NCI-H69 (cell line): ENCODE measurements around the gene GID8.
"Not testable (repeated sequence)": the region's sequence is repeated elsewhere in the genome, so short reads cannot be mapped to it uniquely, and the experiment has no call there.

Source experiments
- DNase-seq: peaks from one replicate; lab custom pipeline; 2025; lab: John Stamatoyannopoulos, UW

Gene GID8

DNA sequence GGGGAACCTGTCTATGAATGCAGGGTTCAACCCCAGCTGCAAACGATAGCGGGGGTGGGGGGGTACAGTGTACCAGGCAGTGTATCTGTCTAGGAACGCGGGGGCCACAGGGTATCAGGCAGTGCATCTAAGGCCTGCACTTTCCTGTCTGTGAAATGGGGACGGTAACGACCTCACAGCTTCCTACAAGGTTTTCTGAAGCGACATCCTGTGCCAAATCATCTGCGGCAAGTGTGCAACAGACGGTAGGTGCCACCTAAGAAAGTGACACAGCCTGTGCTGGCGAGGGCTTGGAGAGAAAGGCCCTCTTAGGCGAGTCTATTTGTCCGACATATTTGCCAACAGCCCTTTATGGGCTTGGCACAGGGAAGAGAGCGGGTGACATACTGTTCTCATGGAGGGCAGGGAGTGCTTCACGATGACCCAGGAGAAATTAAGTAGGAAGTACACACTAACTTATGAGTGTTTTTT, 15.5 kb upstream of the GID8 start:
- no peak for DNase-seq

DNA sequence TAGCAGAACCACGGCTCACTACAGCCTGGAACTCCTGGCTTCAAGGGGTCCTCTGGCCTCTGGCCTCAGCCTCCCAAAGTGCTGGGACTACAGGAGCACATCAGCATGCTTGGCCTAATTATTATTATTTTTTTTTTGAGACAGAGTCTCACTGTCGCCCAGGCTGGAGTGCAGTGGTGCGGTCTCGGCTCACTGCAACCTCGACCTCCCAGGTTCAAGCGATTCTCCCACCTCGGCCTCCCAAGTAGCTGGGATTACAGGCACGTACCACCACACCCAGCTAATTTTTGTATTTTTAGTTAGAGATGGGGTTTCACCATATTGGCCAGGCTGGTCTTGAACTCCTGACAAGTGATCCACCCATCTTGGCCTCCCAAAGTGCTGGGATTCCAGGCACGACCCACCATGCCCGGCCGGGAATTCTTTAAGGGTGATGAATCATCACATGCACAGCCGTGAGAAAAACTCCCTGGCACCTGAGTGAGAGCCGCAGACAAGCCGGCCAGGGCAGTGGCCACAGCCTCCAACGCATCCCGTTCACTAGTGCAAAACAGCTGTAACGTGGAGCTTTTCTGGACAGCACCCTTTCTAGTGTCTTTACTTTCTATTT, 14.8 kb upstream of the GID8 start:
- not testable (repeated sequence) for DNase-seq

DNA sequence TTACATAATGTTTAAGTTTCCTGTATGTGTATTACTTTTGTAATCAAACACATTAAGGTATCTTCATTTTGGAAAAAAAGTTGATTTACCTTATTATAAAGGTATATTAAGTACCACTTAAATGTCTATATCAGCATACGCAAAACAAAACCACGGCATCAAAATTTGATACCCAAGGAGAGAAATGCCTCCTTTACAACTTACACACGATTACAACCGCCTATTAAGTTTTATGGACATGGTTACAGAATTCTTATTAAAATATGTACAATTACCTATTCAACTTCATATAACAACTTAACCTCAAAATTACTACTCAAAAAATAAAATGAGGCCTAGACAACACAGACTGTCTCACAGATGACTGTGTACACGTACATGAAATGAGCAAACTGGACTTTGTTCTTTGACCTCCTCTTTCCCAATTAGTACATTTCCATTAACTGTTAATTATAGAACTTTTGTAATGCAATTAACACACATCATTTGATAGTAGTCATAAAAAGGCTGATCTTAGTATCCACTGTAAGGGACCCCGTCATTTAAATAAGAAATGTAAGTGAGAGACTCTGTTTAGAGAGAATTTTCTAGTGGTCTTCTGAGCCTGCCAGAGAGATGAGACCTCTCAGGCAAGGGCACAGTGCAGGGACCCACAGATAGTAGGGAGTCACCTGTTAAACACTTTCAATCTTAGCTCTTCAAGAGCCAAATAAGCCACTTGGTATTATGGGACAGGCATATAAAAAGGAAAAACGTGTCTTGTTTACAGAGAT, 14.1 kb upstream of the GID8 start:
- DNase-seq: no peak

DNA sequence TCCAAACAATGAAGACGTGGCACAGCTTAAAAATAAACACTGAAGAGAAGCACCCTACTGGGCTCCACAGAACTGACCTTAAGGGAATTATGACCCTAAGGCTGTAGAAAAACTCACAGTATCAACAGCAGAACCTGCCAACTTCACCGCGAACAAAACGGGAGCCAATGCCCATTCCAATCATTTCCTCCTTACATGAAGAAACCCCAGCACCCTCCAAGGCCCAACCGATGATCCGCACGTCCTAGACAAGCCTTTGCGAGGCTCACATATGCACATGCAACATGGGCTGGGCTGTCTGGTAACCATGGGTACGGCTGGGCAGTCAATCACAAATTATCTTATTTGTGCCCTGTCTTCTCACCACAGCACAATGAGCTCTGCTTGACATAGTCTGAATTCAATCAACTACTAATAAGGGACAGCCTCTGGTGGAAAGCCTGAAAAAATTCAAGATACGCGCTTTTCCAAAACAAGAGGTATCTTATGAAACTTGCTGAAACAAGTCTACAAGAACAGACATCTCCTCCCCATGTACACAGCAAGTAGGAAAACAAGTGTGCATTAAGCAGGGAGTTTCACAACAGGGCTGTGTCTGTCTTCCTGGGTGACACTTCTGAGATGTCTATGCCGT, 13.4 kb upstream of the GID8 start:
- peak; percentile 29 for DNase-seq

DNA sequence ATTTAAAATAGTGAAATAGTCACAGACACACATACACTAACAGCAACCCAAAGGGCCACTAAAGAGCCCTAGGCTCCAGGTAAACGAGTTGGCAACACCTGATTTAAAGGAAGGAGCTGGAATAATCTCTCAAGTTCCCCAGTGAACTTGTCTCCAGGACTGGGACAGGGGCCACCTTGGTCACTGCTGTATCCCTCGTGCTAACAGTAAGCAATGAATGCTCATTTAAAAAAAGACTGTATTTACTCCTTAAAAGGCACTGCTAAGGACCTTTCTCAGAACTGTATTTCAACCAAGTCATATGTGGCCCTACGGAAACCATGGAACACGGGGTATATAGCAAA, 12.9 kb upstream of the GID8 start:
- no peak for DNase-seq

DNA sequence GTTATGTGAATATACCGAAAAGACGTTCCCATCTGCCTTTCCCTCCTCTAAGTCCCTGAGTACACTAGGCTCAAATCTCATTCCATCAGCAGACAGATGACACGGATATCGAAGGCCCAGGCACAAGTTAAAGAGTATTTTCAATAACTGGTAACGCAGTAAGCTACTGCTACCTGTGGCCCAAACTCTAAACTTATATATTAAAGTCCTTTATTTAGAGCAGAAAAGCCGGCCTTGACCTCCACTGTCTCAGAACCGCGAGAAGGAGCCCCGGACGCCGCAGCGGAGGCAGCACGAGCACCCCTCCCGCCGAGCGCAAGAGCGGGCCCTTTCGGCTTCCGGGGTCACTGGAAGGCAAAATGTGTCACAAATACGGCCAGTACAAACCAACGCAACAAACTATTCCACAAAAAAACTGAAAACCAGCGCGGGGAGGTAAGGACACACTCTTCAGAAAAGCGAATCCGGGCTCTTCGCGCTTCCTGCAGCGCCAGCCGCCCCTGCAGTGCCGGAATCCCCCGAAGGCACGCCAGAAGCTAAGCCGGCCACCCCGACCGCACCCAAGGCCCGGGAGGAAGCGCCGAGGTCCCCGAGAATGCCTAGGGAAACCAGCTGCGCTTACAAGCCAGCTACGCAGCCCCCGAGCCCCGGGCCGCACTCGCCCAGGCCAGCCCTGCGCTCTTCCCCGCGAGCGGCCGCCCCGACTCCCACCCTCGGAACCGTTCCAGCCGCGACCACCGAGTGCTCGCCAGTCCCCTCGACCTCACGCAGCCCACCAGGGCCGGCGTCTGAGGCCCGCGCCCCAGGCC, 12.3 kb upstream of the GID8 start:
- peak; percentile 40 for DNase-seq

DNA sequence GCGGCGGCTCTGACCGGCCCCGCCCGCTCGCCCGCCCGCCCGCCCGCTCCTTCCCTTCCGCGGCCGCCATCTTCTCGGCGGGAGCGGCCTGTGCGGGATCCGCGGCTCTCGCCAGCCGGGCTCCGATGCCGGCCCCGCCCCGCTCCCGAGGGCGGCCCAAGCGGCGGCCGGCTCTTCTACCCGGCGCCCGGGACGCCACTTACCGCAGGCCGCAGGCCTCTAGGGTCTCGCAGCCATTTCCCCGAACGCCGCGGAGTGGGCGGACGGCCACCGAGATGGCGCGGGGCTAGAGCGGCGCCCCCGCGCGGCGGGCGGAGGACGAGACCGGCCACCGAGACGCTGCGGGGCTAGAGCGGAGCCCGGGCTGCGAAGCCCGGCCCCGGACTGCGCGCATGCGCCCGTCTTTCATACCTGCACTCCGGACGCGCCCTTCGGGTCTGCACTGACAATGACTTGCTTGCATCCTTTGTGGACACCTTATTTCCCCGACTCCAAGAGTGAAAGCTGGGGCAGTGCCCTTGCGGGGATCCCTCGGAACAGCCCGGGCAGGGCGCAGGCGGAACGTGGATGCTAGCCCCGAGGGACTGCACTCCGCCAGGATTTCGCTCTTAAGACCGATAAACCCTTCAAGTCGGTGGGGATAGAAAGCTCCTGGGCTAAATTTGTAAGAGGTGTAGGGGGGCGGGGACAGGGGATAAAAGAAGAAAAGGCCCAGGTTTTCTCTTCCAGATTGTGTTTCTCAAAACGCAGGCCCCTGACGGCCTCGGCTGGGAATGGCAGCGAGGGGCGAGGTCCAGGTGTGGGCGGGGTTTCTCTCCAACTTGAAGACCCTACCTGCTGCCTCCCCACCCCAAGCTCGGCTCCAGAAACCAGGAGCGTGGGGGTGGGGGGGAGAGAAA, 11.5 kb upstream of the GID8 start, which contains the start of gene DIDO1:
Gene DIDO1, minus strand, starts transcription at position 277 of the 899 bp plus-strand sequence.
- DNase-seq: peak; percentile 89

DNA sequence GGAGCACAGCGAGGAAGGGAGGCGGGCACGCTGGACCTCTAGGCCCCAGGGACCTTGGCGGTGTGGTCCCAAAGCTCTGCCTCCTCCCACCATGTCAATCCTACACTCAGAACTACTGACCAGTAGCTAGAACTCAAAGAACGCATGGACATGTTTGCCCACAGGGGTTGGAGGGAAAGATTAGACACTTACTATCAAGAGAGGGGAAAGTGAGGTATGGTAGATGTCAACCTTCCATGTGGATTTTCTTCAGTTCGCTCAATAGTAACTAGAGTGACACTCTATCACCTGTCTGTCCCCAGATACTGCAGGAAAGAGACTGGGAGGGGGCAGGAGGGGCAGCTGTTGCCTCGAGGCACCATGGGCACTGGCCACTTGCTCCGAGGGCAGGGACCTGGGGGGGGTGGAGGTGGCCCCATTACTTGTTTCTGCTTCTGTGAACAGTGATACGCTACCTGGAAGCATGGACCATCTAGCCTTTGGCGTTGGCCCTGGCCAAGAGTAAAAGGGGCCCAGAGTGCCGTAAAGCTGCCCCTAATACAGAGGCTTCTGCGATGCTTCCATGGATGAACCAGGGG, 10.7 kb upstream of the GID8 start:
- no peak for DNase-seq

DNA sequence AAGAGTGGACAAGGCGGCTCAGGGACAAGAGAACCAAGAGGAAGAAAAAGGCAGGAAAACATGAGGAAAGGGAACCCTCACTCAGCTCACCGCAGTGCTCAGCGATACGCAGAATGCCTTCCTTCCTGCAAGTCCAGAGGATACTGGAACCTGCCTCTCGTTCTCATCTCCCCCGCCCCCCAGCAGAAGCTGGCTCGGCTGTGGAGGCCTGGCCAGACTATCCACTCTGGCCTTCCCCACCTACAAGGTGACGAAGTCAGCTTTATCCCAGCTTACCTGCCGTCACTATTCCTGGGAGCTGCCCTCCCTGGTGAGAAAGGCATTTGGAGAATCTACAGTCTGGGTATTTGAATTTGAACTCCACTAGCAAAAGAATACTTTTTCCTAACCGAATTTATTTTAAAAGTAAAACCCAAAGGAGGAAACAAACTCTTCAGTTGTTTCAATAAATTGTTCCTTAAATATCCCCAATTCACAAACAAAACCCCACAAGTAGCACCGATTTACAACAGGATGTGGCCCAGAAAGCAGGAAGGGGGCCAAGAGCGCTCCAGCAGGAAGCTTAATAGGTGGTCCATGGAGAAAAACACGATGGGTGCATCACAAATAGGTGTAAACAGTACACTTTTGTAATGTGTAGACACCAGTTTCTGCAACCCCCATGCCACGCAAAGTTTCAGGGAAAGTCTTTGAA, 9.6 kb upstream of the GID8 start:
- DNase-seq: no peak

DNA sequence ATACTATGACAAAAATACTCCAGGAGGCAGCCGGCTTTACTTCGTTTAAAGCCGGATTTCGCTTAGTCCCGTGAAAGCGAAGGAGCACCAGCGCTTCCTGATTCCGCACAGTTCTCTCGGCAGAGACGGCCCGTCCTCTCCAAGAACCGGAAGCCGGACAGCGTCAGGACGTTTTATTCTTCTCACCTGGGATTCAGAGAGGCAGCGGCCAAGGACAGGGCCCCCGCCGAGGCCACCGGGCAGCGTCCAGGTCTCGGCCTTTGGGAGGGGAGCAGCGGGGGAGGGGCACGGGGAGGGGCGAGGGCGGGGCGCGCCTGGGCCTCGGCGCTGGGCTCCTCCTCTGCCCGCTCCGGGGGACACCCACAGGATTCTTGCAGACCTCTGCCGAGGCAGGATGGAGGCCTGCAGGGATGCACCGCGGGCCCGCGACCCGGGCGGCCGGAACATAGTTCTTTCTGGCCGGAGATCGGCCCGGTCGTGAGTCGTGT, 8.9 kb upstream of the GID8 start:
- no peak for DNase-seq

DNA sequence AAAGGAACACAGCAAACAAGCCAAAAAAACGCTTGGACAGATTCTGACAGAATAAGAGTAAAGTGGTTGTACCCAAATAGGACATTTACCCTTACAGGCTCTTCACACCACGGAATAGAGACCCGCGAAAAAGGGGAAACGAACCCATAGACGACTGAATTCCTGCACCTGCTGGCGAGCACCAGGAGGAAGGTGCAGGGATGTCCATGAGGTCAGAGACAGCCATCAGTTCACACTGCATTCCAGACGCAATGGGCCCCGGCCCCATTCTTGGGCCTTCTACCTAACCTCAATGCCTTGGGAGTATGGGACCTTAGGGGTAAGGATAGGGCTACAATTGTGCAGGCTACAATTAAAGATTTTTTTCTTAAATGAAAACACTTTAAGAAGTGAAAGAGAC, 6.5 kb upstream of the GID8 start:
- no peak for DNase-seq

DNA sequence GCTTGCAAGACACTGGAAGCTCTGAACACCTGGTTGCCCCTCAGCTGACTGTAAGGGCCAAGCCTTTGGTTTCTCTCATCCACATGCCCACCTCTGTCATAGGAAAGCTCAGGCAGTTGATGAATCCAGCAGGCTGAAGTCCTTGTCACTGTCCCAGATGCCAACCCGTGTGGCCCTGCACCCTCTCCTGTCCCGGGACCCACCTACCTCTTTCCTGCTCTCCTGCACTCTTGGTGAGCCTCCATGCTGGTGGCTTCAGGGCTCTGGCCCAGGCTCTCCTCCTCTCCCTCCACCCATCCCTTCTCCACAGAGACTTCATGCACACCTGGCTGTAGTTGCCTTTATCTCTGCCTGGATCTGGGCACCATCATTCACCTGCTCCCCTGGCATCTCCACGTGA, 4.0 kb upstream of the GID8 start:
- no peak for DNase-seq

DNA sequence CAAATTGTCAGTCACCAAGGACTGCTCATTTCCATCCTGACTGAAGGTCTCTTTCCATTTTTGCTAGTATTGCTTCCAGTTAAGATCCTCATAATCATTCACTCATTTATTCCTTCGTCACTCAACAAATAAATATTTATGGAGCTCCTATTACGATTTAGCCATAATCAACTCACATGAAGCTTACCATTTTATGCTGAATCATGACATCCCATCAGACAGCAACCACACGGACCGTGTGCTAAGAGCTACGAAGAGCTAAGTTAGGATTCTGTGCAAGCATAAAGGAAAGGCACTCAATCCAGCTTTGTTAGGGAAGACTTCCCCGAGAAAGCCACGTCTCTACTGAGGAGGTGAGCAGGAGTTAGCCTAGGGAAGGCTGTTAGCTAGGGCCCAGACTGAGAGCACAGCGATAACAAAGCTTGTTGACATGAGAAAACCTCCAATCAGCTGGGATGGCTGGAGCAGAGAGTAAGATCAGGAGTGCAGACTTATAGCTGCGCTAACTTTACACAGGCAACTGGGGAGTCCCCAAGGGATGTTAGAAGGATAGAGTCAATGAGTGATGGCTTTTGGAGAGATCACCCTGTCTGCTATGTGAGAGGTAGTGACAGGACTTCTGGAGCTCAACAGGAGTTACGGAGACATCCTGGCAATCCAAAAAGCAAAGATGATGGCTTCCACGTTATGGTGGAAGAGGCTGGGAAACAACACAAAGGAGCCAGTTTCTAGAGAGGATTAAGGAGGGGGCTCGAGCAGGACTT, 2.6 kb upstream of the GID8 start:
- DNase-seq: no peak

DNA sequence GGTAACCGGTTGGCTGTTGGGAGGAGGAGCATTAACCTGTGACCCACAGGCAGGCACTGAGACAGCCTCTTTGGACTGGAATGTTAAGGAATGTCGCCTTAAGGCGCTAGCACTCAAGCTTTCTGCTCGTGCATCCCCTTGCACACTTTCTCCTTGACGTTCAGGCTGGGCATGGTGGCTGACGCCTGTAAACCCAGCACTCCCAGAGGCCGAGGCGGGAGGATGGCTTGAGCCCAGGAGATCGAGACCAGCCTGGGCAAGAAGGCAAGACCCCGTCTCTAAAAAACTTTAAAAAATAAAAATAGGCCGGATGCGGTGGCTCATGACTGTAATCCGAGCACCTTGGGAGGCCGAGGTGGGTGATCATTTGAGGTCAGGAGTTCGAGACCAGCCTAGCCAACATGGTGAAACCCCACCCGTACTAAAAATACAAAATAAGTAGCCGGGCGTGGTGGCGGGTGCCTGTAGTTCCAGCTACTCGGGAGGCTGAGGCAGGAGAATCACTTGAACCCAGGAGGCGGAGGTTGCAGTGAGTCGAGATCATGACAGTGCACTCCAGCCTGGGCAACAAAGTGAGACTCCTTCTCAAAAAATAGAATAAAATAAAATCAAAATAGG, 1.9 kb upstream of the GID8 start:
- no peak for DNase-seq

DNA sequence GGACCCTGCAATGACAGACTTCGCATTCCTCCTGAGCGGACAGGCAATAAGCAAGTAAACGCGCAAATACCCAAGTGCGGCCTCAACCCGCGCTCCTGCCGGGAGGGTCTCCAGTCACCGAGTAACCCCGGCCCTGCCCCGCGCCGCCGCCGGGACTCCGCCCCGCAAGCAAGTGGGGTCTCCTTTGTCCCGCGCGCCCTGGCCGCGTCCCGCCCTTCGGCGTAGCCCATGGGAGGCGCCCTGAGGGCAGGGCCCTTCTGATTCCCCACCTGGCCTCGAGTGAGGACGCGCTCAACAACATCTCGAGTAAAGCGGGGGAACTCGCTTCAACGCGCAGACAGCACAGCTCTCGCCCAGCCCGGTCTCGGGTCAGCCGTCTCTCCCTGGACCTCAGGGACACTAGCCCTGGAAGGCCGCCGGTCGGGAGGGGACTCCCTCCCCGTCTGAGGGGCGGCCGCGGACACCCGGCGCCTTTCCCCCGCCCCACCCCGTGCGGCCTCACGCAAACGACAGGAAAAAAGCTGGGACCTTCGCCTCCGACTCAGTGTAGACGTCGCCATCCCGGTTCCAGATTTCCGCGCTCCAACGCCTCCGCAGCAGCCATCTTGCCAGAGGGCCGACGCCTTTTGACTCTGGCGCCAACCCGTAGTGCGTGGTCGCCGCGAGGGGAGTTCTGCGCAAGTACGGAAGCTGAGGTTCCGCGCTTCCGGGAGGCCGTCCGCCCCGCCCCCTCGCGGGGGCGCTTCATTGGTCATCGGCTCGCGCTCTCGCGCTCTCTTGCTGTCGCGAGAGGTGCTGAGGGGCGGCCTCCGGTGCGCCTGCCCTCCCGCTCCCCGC, 461 bp upstream of the GID8 start:
- DNase-seq: peak; percentile 95

DNA sequence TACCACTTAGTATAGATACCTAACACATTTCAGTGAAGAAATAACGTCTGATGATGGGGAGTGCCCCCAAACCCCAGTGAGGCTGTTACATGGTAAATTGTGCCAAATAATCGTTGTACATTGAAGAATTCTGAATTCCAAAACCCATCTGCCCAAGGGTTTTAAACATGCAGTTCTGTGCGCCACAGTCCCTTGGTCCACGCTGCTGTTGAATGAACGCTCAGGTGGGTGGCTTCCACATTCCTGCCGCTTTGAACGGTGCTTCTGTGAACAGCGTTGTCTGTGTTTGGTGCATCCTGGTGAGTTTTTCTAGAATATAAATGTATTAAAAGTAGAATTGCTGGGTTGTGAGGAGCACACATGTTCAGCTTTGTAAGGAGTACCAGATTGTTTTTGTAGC, 2.9 kb downstream of the GID8 start:
- no peak for DNase-seq

DNA sequence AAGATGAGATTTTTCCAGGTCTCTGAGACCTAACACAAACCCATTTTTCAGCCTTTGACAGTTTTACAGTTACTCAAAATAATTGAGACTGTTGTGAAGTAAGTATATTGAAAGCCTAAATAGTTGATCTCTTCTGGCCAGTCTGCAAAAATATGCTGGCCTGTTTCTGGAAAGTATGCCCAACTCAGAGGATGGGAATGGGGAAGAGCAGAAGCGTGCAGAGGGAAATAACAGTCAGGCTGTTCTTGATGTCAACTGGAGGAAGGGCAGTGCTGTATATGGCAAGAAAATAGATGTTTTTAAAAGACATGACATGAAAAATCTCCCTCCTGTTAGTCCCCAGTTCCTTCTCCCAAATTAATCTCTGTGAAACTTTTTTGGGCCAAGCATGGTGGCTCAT, 3.8 kb downstream of the GID8 start:
- no peak for DNase-seq

DNA sequence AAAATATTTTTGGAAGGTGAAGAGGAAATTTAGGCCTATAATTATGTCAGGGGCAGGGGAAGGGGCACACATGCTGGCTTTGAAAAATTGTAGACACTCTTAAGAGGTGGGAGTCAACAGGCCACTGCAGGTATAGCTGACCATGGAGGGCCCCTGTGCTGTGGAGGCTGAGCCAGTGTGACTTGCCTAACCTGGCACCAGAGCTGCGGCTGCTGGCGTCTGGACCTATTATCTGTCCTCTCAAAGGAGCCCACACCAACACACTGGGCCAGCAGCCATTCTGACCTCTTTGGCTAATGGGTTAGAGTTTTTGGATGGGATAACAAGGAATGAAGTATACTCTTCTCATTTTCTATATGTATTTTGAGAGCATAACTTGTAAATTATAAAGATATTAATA, 4.5 kb downstream of the GID8 start:
- DNase-seq: no peak
